ENCODE data around the gene KMT2D.
"Not testable (repeated sequence)": the region's sequence is repeated elsewhere in the genome, so short reads cannot be mapped to it uniquely, and the experiment has no call there.

KMT2D gene

GRCh38 chr12:49088150-49088931, 27.7 kb upstream of the KMT2D start:
- peak; percentile 86 to 88 for ATAC-seq

- ATAC-seq, result no peak
Measured at GRCh38 chr12:49086116-49086515, 25.5 kb upstream of the KMT2D start.

- no peak for ATAC-seq
Measured at GRCh38 chr12:49084438-49084837, 23.8 kb upstream of the KMT2D start.

- ATAC-seq, result no peak
Measured at GRCh38 chr12:49079793-49080192, 19.2 kb upstream of the KMT2D start.

GRCh38 chr12:49070971-49071370, 10.4 kb upstream of the KMT2D start:
- no peak for ATAC-seq

GRCh38 chr12:49069507-49070346, 9.1 kb upstream of the KMT2D start, which contains the start of gene RHEBL1:
TSS of gene RHEBL1 (minus strand) at chr12:49069979. CDS start at chr12:49069785, 194 bp downstream.
- peak; percentile 100 for ATAC-seq

- ATAC-seq, result no peak
Measured at GRCh38 chr12:49068879-49069506, 8.4 kb upstream of the KMT2D start.

GRCh38 chr12:49066120-49066519, 5.5 kb upstream of the KMT2D start:
- ATAC-seq, result no peak

- no peak for ATAC-seq
Measured at GRCh38 chr12:49064767-49065152, 4.2 kb upstream of the KMT2D start.

- ATAC-seq, result not testable (repeated sequence)
Measured at GRCh38 chr12:49061916-49062315, 1.3 kb upstream of the KMT2D start.

GRCh38 chr12:49061157-49061650, 610 bp upstream of the KMT2D start:
- no peak for ATAC-seq

- ATAC-seq, result no peak
Measured at GRCh38 chr12:49059299-49060171, 1.1 kb downstream of the KMT2D start.

GRCh38 chr12:49059045-49059298, 1.6 kb downstream of the KMT2D start:
- ATAC-seq, result no peak

- no peak for ATAC-seq
Measured at GRCh38 chr12:49058366-49059044, 2.1 kb downstream of the KMT2D start.

GRCh38 chr12:49057888-49058287, 2.7 kb downstream of the KMT2D start:
- no peak for ATAC-seq

- peak; percentile 73 to 80 for ATAC-seq
Measured at GRCh38 chr12:49055978-49056754, 4.4 kb downstream of the KMT2D start.

- ATAC-seq, result no peak
Measured at GRCh38 chr12:49055092-49055491, 5.5 kb downstream of the KMT2D start.

GRCh38 chr12:49054524-49054923, 6.1 kb downstream of the KMT2D start:
- no peak for ATAC-seq

- ATAC-seq, result no peak
Measured at GRCh38 chr12:49054096-49054495, 6.5 kb downstream of the KMT2D start.

- ATAC-seq, result no peak
Measured at GRCh38 chr12:49052451-49053208, 8.0 kb downstream of the KMT2D start.

Data from activated CD4-positive, CD25-positive, alpha-beta regulatory T cell treated with anti-CD3 and anti-CD28 coated beads, Interleukin-2, amount 50 U/mL, for 24 hours (primary cell).